Liver (tissue), 9 donors: Measurements from ENCODE around the gene TPST1. TPM values are rescaled to one million over a fixed set of nuclear protein-coding genes. Genes with fewer than 3 reads are reported as not detected.

Experiments used
- DNase-seq: peaks from one replicate; pipeline ENCODE4 v3.0.0-alpha.2; 2017; ENCODE audit warnings: low spot score
- H3K27ac ChIP-seq, 2 donors: one replicate each; pipeline ENCODE4 v1.7.0; 2013; ENCODE audit warnings: inconsistent platforms in 2 of 2, low read length in 2 of 2, control low read depth in 1 of 2, low read depth in 1 of 2, mild to moderate bottlenecking in 1 of 2
- H3K27me3 ChIP-seq, 4 donors: one replicate each; pipeline versions ENCODE4 v1.6.1 to v1.7.0; 2013; ENCODE audit warnings: low read length in 3 of 4, inconsistent platforms in 1 of 4, mild to moderate bottlenecking in 1 of 4, moderate library complexity in 1 of 4; ENCODE audit not compliant: control insufficient read depth in 4 of 4, insufficient read depth in 4 of 4
- H3K36me3 ChIP-seq, 4 donors: one replicate each; pipeline versions ENCODE4 v1.6.1 to v1.7.0; 2013; ENCODE audit warnings: low read length in 3 of 4, mild to moderate bottlenecking in 3 of 4, low read depth in 1 of 4, moderate library complexity in 1 of 4; ENCODE audit not compliant: control insufficient read depth in 4 of 4, insufficient read depth in 3 of 4
- H3K4me1 ChIP-seq, 4 donors: one replicate each; pipeline versions ENCODE4 v1.6.1 to v1.7.0; 2013; ENCODE audit warnings: low read length in 3 of 4, mild to moderate bottlenecking in 3 of 4, moderate library complexity in 1 of 4; ENCODE audit not compliant: control insufficient read depth in 4 of 4, insufficient read depth in 4 of 4
- H3K4me3 ChIP-seq, 3 donors: one replicate each; pipeline versions ENCODE4 v1.6.1 to v1.7.0; 2013; ENCODE audit warnings: low read length in 3 of 3, control low read depth in 1 of 3, low read depth in 1 of 3, mild to moderate bottlenecking in 1 of 3
- H3K9ac ChIP-seq, 2 donors: one replicate each; pipeline ENCODE4 v1.7.0; 2013; ENCODE audit warnings: low read length in 2 of 2, mild to moderate bottlenecking in 2 of 2, moderate library complexity in 2 of 2, control low read depth in 1 of 2, low read depth in 1 of 2
- H3K9me3 ChIP-seq, 4 donors: one replicate each; pipeline versions ENCODE4 v1.6.1 to v1.7.0; 2013; ENCODE audit warnings: low read length in 3 of 4; ENCODE audit not compliant: control insufficient read depth in 4 of 4
- ATF3 ChIP-seq: IDR thresholded peaks from 2 replicates; pipeline ENCODE4 v1.6.1; 2016; ENCODE audit warnings: antibody characterized with exemption
- CTCF ChIP-seq: fragments of 150-350 bp; IDR thresholded peaks from 2 replicates; pipeline ENCODE4 v1.5.1; 2017; ENCODE audit warnings: improper control_type of control experiment, low read depth, low read length; ENCODE audit not compliant: missing input control
- EGR1 ChIP-seq, 2 donors: IDR thresholded peaks; 2 replicates each; pipeline ENCODE4 v1.6.1; 2016 to 2018; ENCODE audit warnings: antibody characterized with exemption in 2 of 2, low read depth in 2 of 2
- FOXA1 ChIP-seq: IDR thresholded peaks from 2 replicates; pipeline ENCODE4 v1.6.1; 2016; ENCODE audit warnings: antibody characterized with exemption
- HNF4A ChIP-seq, 2 donors: conservative IDR thresholded peaks; 2 replicates each; pipeline ENCODE4 v1.6.1; 2016; ENCODE audit warnings: antibody characterized with exemption in 2 of 2, mild to moderate bottlenecking in 2 of 2
- HNF4G ChIP-seq: IDR thresholded peaks from 2 replicates; pipeline ENCODE4 v1.6.1; 2016; ENCODE audit warnings: antibody characterized with exemption
- JUND ChIP-seq, 2 donors: IDR thresholded peaks; 2 replicates each; pipeline ENCODE4 v1.6.1; 2016; ENCODE audit warnings: antibody characterized with exemption in 2 of 2
- RAD21 ChIP-seq, 2 donors: IDR thresholded peaks; 2 replicates each; pipeline ENCODE4 v1.6.1; 2016; ENCODE audit warnings: antibody characterized with exemption in 2 of 2, mild to moderate bottlenecking in 2 of 2
- RXRA ChIP-seq, 2 donors: IDR thresholded peaks; 2 replicates each; pipeline ENCODE4 v1.6.1; 2017 to 2018; ENCODE audit warnings: antibody characterized with exemption in 2 of 2, mild to moderate bottlenecking in 1 of 2
- SP1 ChIP-seq: IDR thresholded peaks from 2 replicates; pipeline ENCODE4 v1.6.1; 2018; ENCODE audit warnings: antibody characterized with exemption, mild to moderate bottlenecking
- TAF1 ChIP-seq: conservative IDR thresholded peaks from 2 replicates; pipeline ENCODE4 v1.6.1; 2016; ENCODE audit warnings: antibody characterized with exemption, mild to moderate bottlenecking
- YY1 ChIP-seq: IDR thresholded peaks from 2 replicates; pipeline ENCODE4 v1.6.1; 2016; ENCODE audit warnings: antibody characterized with exemption, mild to moderate bottlenecking
- WGBS: extraction: QIAGEN DNeasy Blood & Tissue Kit; methylation state at CpG from one replicate; pipeline ENCODE4 v1.1.7; 2013; 5-methylcytosine and 5-hydroxymethylcytosine counted together
- polyA plus RNA-seq, 2 donors: library from polyadenylated mRNA; stranded (reverse) in 1 of 2; unstranded in 1 of 2; fragments of 200-250 nt in 1 of 2; fragments of >200 nt in 1 of 2; fragmentation: Nextera tagmentation in 1 of 2; extraction: Ambion mirVana in 1 of 2; gene quantifications; one replicate each; pipeline versions ENCODE4 v1.2.1 to v1.2.3, GENCODE V29; 2013 to 2015
- total RNA-seq, 2 donors: library from RNA; depleted of rRNA; stranded (reverse); fragments of >200 nt; gene quantifications; one replicate each; pipeline ENCODE4 v1.2.3, GENCODE V29; 2014
- TF ChIP-seq, protein P1 (sequence below): IDR thresholded peaks from 2 replicates; pipeline ENCODE4 v1.6.1; 2016; ENCODE audit warnings: antibody characterized with exemption
- TF ChIP-seq, protein P2 (sequence below): IDR thresholded peaks from 2 replicates; pipeline ENCODE4 v1.6.1; 2016; ENCODE audit warnings: antibody characterized with exemption
- TF ChIP-seq, protein P3 (sequence below): IDR thresholded peaks from 2 replicates; pipeline ENCODE4 v1.6.1; 2016; ENCODE audit warnings: antibody characterized with exemption, mild to moderate bottlenecking
- donor health status: healthy.
- donor health status: healthy.
- donor health status: healthy.
- donor health status: healthy.
- donor health status: healthy.

TPST1 gene
- total and polyA plus RNA-seq, 4 donors = 23.8 to 62.5 (median 25.7) TPM

- no peak overlapping the region for H3K4me3 ChIP-seq
- peak overlapping the region in 1 of 2 donors; percentile 29 for H3K27ac ChIP-seq
- peaks cover 0 to 4% (median 1%) of the 10 kb centered on the region in 4 donors for H3K36me3 ChIP-seq
- TF ChIP-seq CTCF = no peak
- no peaks in the 10 kb centered on the region for H3K9me3 ChIP-seq
- no peaks in the 10 kb centered on the region for H3K27me3 ChIP-seq
- no peak for DNase-seq
- 82% methylated on average over 4 of the region's 4 CpGs for WGBS
- H3K9ac ChIP-seq = no peak overlapping the region
- peaks cover 0 to 10% (median 9%) of the 10 kb centered on the region in 4 donors for H3K4me1 ChIP-seq
Measured at GRCh38 chr7:66257481-66257880, 52.3 kb downstream of the TPST1 start.

- Histone ChIP-seq H3K4me1 (peaks cover 0 to 10% (median 9%) of the 10 kb centered on the region in 4 donors), H3K9me3 (no peaks in the 10 kb centered on the region), H3K36me3 (peaks cover 0 to 4% (median 1%) of the 10 kb centered on the region in 4 donors), H3K9ac (no peak overlapping the region), H3K4me3 (no peak overlapping the region), H3K27me3 (no peaks in the 10 kb centered on the region), H3K27ac (no peak overlapping the region)
- TF ChIP-seq FOXA1 = no peak
- no peak for TF ChIP-seq RAD21 (IDR thresholded peaks at IDR 0.05)
- no peak for TF ChIP-seq JUND (IDR thresholded peaks at IDR 0.05)
- TF ChIP-seq YY1 = no peak
- TF ChIP-seq, protein P1, sequence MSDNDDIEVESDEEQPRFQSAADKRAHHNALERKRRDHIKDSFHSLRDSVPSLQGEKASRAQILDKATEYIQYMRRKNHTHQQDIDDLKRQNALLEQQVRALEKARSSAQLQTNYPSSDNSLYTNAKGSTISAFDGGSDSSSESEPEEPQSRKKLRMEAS = no peak
- no peak for TF ChIP-seq ATF3
- TF ChIP-seq, protein P2, sequence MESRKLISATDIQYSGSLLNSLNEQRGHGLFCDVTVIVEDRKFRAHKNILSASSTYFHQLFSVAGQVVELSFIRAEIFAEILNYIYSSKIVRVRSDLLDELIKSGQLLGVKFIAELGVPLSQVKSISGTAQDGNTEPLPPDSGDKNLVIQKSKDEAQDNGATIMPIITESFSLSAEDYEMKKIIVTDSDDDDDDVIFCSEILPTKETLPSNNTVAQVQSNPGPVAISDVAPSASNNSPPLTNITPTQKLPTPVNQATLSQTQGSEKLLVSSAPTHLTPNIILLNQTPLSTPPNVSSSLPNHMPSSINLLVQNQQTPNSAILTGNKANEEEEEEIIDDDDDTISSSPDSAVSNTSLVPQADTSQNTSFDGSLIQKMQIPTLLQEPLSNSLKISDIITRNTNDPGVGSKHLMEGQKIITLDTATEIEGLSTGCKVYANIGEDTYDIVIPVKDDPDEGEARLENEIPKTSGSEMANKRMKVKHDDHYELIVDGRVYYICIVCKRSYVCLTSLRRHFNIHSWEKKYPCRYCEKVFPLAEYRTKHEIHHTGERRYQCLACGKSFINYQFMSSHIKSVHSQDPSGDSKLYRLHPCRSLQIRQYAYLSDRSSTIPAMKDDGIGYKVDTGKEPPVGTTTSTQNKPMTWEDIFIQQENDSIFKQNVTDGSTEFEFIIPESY = no peak
- no peak for TF ChIP-seq EGR1 (IDR thresholded peaks at IDR 0.05; ENCODE audit: low read depth in 2 of 2)
- no peak for TF ChIP-seq HNF4A (conservative IDR thresholded peaks at IDR 0.05)
- no peak for TF ChIP-seq HNF4G
- TF ChIP-seq SP1 = no peak
- TF ChIP-seq TAF1 = no peak
- TF ChIP-seq, protein P3, sequence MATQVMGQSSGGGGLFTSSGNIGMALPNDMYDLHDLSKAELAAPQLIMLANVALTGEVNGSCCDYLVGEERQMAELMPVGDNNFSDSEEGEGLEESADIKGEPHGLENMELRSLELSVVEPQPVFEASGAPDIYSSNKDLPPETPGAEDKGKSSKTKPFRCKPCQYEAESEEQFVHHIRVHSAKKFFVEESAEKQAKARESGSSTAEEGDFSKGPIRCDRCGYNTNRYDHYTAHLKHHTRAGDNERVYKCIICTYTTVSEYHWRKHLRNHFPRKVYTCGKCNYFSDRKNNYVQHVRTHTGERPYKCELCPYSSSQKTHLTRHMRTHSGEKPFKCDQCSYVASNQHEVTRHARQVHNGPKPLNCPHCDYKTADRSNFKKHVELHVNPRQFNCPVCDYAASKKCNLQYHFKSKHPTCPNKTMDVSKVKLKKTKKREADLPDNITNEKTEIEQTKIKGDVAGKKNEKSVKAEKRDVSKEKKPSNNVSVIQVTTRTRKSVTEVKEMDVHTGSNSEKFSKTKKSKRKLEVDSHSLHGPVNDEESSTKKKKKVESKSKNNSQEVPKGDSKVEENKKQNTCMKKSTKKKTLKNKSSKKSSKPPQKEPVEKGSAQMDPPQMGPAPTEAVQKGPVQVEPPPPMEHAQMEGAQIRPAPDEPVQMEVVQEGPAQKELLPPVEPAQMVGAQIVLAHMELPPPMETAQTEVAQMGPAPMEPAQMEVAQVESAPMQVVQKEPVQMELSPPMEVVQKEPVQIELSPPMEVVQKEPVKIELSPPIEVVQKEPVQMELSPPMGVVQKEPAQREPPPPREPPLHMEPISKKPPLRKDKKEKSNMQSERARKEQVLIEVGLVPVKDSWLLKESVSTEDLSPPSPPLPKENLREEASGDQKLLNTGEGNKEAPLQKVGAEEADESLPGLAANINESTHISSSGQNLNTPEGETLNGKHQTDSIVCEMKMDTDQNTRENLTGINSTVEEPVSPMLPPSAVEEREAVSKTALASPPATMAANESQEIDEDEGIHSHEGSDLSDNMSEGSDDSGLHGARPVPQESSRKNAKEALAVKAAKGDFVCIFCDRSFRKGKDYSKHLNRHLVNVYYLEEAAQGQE = no peak
- TF ChIP-seq RXRA (IDR thresholded peaks at IDR 0.05) = no peak
- 78% methylated on average over 5 of the region's 5 CpGs for WGBS
- DNase-seq = no peak
Measured at GRCh38 chr7:66258409-66258808, 53.3 kb downstream of the TPST1 start.
